C1 segment of cervical spinal cord (tissue), 14 donors: ENCODE data around the gene CDCA7.
"Not testable (repeated sequence)": the region's sequence is repeated elsewhere in the genome, so short reads cannot be mapped to it uniquely, and the experiment has no call there.

Source experiments
- DNase-seq, 14 donors: peaks; one replicate each; lab custom pipeline; 2025; lab: John Stamatoyannopoulos, UW

The CDCA7 gene

GRCh38 chr2:173358616-173359015, 3.9 kb downstream of the CDCA7 start:
- DNase-seq, result no peak

GRCh38 chr2:173359231-173359630, 4.6 kb downstream of the CDCA7 start:
- DNase-seq, result no peak

GRCh38 chr2:173370198-173370597, 15.5 kb downstream of the CDCA7 start:
- DNase-seq, result no peak

GRCh38 chr2:173371023-173371422, 16.4 kb downstream of the CDCA7 start:
- DNase-seq, result no peak

GRCh38 chr2:173373290-173373689, 18.6 kb downstream of the CDCA7 start:
- no peak for DNase-seq

GRCh38 chr2:173374634-173375033, 20.0 kb downstream of the CDCA7 start:
- no peak for DNase-seq

GRCh38 chr2:173385534-173385933, 30.9 kb downstream of the CDCA7 start:
- not testable (repeated sequence) for DNase-seq

GRCh38 chr2:173386021-173386737, 31.5 kb downstream of the CDCA7 start:
- no peak for DNase-seq

- no peak for DNase-seq
Observed at GRCh38 chr2:173386738-173387065, 32.0 kb downstream of the CDCA7 start.

- DNase-seq, result no peak
Observed at GRCh38 chr2:173387079-173387478, 32.4 kb downstream of the CDCA7 start.

- no peak for DNase-seq
Observed at GRCh38 chr2:173387660-173388059, 33.0 kb downstream of the CDCA7 start.

GRCh38 chr2:173388795-173389194, 34.1 kb downstream of the CDCA7 start:
- no peak for DNase-seq

GRCh38 chr2:173390036-173390435, 35.4 kb downstream of the CDCA7 start:
- no peak for DNase-seq

GRCh38 chr2:173392731-173393130, 38.1 kb downstream of the CDCA7 start:
- no peak for DNase-seq

GRCh38 chr2:173393186-173393585, 38.5 kb downstream of the CDCA7 start:
- DNase-seq, result no peak

GRCh38 chr2:173393636-173394035, 39.0 kb downstream of the CDCA7 start:
- DNase-seq, result no peak

- no peak for DNase-seq
Observed at GRCh38 chr2:173394091-173394974, 39.7 kb downstream of the CDCA7 start.

GRCh38 chr2:173395567-173396351, 41.1 kb downstream of the CDCA7 start:
- no peak for DNase-seq

- no peak for DNase-seq
Observed at GRCh38 chr2:173397539-173397938, 42.9 kb downstream of the CDCA7 start.

- no peak for DNase-seq
Observed at GRCh38 chr2:173399229-173399628, 44.6 kb downstream of the CDCA7 start.

GRCh38 chr2:173400760-173401159, 46.1 kb downstream of the CDCA7 start:
- DNase-seq, result no peak

- no peak for DNase-seq
Observed at GRCh38 chr2:173401716-173402326, 47.1 kb downstream of the CDCA7 start.
